Subcutaneous adipose tissue (tissue), 4 donors: ENCODE measurements around the gene NFKBIB. TPM values are rescaled to one million over a fixed set of nuclear protein-coding genes. Genes with fewer than 3 reads are reported as not detected.

ENCODE experiments used
- CTCF ChIP-seq: fragments of 450-650 bp; IDR thresholded peaks from one replicate; pipeline ENCODE4 v1.5.1; 2016; ENCODE audit warnings: low read depth, mild to moderate bottlenecking, control low read depth, antibody characterized with exemption, moderate library complexity
- total RNA-seq, 4 donors: library from RNA; depleted of rRNA; stranded (reverse); fragments of >200 nt; gene quantifications; one replicate each; pipeline ENCODE4 v1.1.0, GENCODE V29; 2016

The NFKBIB gene
- total RNA-seq, 4 donors from 2014 or later: 6.5 to 24.3 (median 16.5) TPM

GRCh38 chr19:38870612-38871011, 29.2 kb upstream of the NFKBIB start:
- no peak for TF ChIP-seq CTCF

- TF ChIP-seq CTCF: no peak
Observed at GRCh38 chr19:38875656-38876395, 23.9 kb upstream of the NFKBIB start.

- no peak for TF ChIP-seq CTCF
Observed at GRCh38 chr19:38877781-38878574, 21.8 kb upstream of the NFKBIB start, which contains the start of gene RINL. Gene RINL, minus strand, starts transcription at chr19:38878275. Its CDS starts 1,533 bp downstream, at chr19:38876742.

GRCh38 chr19:38878575-38879399, 21.0 kb upstream of the NFKBIB start:
- TF ChIP-seq CTCF: no peak

- TF ChIP-seq CTCF: no peak
Observed at GRCh38 chr19:38879400-38879751, 20.4 kb upstream of the NFKBIB start.

GRCh38 chr19:38880076-38880881, 19.5 kb upstream of the NFKBIB start:
- no peak for TF ChIP-seq CTCF
